GM21723 (cell line): Measurements from ENCODE around the gene SKP2.
"Not testable (repeated sequence)": the region's sequence is repeated elsewhere in the genome, so short reads cannot be mapped to it uniquely, and the experiment has no call there.

Source experiments
- ATAC-seq: cut with Tn5 transposase; IDR thresholded peaks from one replicate; pipeline ENCODE4 v1.9.1; 2021; ENCODE audit warnings: mild to moderate bottlenecking, moderate library complexity; ENCODE audit not compliant: unreplicated experiment

Gene SKP2

GRCh38 chr5:36151434-36152323, at the start of gene SKP2, which contains the start of gene LMBRD2:
Gene SKP2 (plus strand): TSS chr5:36152111. CDS start chr5:36152263, 152 bp downstream.
Gene LMBRD2 (minus strand): TSS chr5:36151887. CDS start chr5:36143349, 8,538 bp downstream.
- peak; percentile 98 for ATAC-seq

GRCh38 chr5:36105819-36106218, 46.1 kb upstream of the SKP2 start:
- no peak for ATAC-seq

GRCh38 chr5:36108758-36109460, 43.0 kb upstream of the SKP2 start:
- no peak for ATAC-seq

- ATAC-seq = no peak
Observed at GRCh38 chr5:36111238-36111637, 40.7 kb upstream of the SKP2 start.

GRCh38 chr5:36125868-36126267, 26.0 kb upstream of the SKP2 start:
- ATAC-seq = no peak

- ATAC-seq = no peak
Observed at GRCh38 chr5:36128795-36129194, 23.1 kb upstream of the SKP2 start.

- ATAC-seq = not testable (repeated sequence)
Observed at GRCh38 chr5:36129666-36130065, 22.2 kb upstream of the SKP2 start.

- not testable (repeated sequence) for ATAC-seq
Observed at GRCh38 chr5:36133009-36133408, 18.9 kb upstream of the SKP2 start.

GRCh38 chr5:36135988-36136387, 15.9 kb upstream of the SKP2 start:
- ATAC-seq = no peak

GRCh38 chr5:36136581-36136980, 15.3 kb upstream of the SKP2 start:
- ATAC-seq = no peak

- no peak for ATAC-seq
Observed at GRCh38 chr5:36138900-36139683, 12.8 kb upstream of the SKP2 start.

- no peak for ATAC-seq
Observed at GRCh38 chr5:36145311-36145710, 6.6 kb upstream of the SKP2 start.

GRCh38 chr5:36146390-36146789, 5.5 kb upstream of the SKP2 start:
- no peak for ATAC-seq

- ATAC-seq = no peak
Observed at GRCh38 chr5:36147681-36148080, 4.2 kb upstream of the SKP2 start.

GRCh38 chr5:36150676-36151433, 1.1 kb upstream of the SKP2 start:
- peak; percentile 42 for ATAC-seq

- peak; percentile 2 for ATAC-seq
Observed at GRCh38 chr5:36152324-36153297, 700 bp downstream of the SKP2 start.

- ATAC-seq = no peak
Observed at GRCh38 chr5:36153298-36153677, 1.4 kb downstream of the SKP2 start.

GRCh38 chr5:36153726-36154125, 1.8 kb downstream of the SKP2 start:
- no peak for ATAC-seq

GRCh38 chr5:36155291-36155690, 3.4 kb downstream of the SKP2 start:
- ATAC-seq = no peak
